Non-pigmented ciliary epithelial cell (primary cell): ENCODE results near the gene FAM32A.

ENCODE experiments used
- DNase-seq: peaks from one replicate; pipeline ENCODE4 v3.0.0-alpha.2; 2010; ENCODE audit warnings: low read depth

Gene FAM32A

GRCh38 chr19:16225279-16226183 is 40.3 kb downstream of the FAM32A start:
- no peak for DNase-seq

DNA sequence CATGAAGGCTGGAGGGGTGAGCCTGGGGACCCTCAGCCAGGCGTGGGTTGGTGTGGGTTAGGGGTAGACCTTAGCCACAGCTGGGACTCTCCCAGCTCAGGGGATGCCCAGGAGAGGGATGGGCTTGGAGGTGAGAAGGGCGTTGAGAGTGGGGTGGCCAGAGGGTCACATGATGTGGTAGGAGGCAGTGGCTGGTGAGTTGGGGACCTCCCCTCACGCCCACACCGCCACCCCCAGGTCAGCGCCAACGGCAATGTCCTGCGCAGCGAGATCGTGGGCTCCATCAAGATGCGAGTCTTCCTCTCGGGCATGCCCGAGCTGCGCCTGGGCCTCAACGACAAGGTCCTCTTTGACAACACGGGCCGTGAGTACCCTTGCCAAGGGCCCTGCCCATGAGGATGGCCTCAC is 41.0 kb downstream of the FAM32A start:
- DNase-seq = no peak

DNA sequence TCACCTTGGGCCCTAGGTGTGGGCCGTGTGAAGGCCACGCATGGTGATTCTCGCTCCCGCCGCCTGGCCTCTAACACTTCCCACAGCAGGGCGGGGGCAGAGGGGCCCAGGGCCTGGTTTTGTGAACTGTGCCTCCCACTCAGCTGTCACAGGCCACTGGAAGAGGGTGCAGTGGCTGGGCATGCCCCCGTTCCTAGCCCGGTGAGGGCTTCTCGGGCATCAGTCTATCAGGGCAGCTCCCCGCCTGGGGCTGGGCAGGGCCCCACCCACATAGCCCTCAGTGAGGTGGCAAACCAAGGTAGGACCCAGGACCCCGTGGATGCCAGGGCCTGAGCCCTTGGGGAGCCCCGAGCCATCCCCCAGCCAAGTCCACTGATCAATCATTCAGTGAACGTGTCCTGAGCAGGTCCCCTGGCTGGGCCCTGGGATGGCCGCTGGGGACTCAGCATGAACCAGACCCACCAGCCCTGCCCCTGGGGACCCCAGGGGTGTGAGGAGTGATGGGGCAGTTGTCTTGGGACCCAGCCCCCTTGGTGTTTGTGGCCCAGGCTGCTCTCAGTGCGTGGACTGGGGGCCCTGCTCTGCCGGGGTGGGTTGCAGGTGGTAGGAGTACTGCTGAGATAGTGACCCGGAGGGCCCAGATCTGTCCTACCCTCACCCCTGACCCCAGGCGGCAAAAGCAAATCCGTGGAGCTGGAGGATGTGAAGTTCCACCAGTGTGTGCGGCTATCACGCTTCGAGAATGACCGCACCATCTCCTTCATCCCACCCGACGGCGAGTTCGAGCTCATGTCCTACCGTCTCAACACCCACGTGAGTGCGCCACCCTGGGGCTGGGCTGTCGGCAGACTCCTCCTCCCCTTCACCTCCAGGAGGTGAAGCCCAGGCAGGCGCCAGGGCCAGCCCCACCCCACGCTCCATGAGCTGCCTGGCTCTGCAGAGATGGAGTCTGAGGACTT is 41.9 kb downstream of the FAM32A start:
- DNase-seq = no peak

GRCh38 chr19:16227837-16228636 is 42.8 kb downstream of the FAM32A start:
- no peak for DNase-seq

DNA sequence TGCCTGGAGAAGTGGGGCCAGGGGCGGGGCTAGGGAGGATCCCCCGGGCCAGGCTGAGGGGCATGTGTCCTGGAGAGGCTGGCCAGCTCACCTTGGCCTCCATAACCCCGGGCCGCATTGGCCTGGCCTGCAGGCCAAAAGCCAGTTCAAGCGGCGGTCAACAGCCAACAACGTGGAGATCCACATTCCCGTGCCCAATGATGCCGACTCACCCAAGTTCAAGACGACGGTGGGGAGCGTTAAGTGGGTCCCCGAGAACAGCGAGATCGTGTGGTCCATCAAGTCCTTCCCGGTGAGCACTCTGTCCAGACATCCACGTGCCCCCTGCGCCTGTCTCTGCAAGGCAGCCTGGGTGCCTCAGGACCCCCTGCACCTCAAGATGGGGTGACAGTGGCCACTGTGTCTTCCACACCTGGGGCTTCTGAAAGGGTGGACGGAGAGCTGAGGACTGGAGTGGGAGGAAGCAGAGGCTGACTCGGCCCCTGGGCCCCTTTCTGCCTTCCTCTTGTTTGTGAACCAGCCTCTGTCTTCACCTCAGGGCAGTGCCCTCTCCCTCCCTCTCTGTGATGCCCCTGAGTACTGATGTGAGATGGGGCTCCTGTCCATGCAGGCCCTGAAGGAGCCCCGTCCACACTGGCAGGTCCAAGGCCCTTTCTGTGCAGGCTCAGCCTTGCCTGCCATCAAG is 43.6 kb downstream of the FAM32A start:
- DNase-seq = no peak

- no peak for DNase-seq
Measured at GRCh38 chr19:16229322-16229641, 44.1 kb downstream of the FAM32A start.

GRCh38 chr19:16232127-16232526 is 46.9 kb downstream of the FAM32A start:
- DNase-seq = no peak

- DNase-seq = no peak
Measured at GRCh38 chr19:16232568-16232967, 47.4 kb downstream of the FAM32A start.

GRCh38 chr19:16233081-16233776 is 48.0 kb downstream of the FAM32A start:
- DNase-seq = no peak

- DNase-seq = no peak
Measured at GRCh38 chr19:16233836-16234551, 48.8 kb downstream of the FAM32A start.

DNA sequence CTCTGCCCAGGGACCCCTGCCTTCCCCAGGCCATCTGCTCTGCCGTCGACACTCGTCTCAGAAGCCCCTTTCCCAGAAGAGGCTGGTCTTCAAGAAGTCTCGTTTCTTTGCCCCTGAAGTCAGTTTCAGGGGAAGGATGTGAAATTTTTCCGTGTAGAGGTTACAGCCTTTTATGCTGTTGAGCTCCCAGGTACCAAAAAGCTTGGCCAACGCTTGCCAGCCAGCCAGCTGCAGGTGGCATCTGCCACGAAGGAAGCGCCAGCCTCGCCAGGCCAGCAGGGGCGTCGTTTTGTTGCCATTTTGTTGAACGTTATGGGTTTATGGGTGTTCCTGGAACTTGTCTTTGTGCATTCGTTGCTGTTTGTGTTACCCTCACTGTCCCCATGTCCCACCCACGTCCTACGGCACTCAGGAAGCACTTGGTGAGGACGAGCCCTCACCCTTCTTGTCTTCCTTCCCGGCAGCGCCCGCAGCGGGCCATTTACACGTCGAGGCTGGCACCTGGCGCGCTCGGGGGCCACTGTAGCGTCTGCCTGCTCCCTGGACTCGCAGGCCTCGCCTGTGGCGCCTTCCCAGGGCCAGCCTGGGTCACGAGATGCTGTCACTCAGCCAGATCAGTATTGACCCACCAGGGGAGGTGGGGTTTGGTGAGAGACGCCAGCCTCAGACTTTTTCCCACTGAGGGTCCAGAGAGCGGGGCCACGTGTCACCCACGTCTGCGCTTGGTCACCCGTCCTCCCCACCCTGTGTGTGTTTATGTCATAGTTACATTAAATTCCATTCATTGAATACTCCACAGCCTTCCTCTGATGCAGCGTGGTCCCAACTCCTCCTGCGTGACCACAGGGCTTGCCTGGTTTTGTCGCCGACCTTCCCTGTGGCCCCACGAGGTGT is 49.6 kb downstream of the FAM32A start:
- no peak for DNase-seq

DNA sequence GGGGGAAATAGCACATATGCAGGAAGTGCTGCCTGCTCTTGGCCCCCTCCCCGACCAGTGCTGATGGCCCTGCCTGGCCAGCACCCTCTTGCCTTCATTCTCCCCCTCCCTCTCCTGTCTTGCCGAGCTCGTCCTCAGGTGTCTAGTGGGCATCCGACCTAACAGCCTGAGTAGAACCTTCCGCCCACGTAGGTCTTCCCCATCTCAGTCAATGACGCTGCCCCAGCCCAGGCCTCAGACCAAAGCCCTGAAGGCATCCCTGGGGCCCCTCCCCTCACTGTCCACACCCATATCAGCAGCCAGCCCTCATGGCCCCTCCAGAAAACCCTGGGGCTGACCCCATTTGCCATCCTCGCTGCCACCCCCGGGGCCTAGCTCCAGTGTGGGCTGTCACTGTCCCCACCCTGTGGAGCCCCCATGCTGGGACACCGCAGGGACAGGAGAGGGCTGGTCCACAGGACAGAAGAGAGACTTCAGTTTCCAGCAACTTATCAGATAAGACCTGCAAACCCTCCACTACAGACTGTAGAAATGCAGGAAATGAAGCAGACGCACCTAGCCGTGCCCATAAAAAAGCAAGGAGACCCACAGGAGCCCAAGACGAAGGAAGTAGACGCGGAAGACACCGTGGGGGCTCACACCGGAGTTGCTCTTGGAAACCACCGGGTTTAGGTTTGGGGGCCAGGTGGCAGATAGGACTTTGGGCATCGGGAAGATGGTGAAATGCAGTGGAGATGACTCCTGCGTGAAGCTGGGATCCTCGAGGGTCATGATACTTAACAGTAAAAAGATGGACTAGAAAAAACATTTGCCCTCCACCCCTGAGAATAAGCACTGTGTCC is 50.8 kb downstream of the FAM32A start:
- no peak for DNase-seq
